GM15510 (cell line): ENCODE data around the gene PIGO.
A peak's percentile ranks its signal among the peaks of the same experiment; 100 is the strongest.

Experiments used
- POLR2A ChIP-seq: IDR thresholded peaks from 3 replicates; pipeline ENCODE4 v1.6.1; 2011; ENCODE audit warnings: borderline replicate concordance; ENCODE audit not compliant: insufficient read length; ENCODE audit errors: extremely low read depth

PIGO gene

DNA sequence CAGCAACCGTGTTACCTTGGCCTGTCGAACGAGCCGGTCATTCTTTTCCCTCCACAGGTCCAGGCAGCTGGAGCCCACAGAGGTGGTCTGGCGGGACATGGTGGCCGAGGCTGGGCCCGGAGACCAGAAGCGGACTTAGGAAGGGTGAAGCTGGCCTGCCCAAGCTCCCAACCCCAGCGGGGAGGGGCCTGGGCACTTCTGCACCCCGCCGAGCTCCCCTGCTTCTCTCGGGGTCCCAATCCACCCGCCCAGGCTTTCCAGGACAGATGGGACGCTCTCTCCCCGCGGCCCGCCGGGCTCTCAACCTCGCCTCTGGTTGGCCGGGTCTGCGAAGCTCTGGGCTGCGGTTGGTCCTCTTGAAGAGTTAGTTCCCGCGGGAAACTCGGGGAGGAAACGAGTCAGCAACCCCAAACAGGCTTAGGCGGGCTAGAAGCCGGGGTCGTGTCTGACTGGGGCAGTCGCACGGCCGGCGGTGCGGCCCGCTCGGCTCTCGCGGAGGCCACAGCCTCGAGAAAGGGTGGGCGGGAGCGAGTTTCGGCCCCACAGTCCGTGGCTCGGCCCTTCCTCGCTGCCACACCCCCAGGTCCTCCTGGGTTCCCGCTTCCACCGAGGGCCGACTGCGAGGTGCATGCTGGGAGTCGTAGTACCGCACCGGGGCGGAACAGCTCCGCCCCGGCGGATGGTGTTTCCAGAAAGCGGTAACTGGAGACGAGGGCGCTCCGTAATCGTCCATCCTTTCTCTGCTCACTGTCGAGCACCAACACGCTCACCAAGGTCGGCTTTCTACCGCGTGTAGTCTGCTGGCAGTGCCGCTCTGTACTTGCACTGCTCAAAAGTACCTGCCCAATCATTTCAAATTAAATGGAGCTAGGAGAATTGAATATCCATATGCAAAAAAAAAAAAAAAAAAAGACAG, 16.7 kb downstream of the PIGO start, which contains the start of gene FANCG:
Gene FANCG, minus strand, starts transcription at position 517 of the 916 bp plus-strand sequence. Its CDS starts 418 bp downstream, at position 99.
- TF ChIP-seq POLR2A: peak; percentile 60

DNA sequence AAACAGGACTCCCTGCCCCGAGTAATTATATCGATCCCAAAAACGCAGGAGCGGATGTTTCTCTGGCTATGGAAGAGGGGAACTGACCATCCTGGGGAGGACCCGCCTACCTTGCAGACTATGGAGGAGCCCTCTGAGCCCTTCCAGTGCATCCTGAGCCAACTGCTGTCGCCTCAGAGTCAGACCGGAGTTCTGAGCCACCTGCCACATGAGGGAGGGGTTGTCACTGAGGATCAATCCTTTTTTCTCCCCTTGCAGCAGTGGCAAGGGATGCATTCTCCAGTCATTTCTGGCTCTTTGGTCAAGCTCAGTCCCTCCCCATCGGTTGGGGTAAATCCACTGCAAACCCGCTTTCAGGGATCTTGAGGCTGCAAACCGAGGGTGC, 17.4 kb downstream of the PIGO start:
- no peak for TF ChIP-seq POLR2A

DNA sequence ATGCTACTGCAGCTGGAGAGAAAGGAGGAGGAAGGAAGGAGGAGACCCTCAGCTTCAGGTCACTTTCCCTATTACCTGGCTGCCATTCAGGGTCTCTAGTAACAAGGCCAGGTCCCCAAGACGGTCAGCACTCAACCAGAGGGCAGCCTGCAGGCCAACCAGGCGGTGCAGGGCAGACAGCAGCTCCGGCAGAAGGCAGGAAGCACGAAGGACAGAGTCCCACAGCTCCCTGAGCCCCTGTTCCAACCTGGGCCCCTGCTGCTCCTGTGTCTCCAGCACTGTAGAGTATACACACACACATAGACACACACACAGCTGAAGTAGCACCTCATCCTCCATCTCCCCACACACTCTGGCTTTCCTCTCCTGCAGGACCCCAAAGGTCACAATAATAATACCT, 18.3 kb downstream of the PIGO start:
- no peak for TF ChIP-seq POLR2A

DNA sequence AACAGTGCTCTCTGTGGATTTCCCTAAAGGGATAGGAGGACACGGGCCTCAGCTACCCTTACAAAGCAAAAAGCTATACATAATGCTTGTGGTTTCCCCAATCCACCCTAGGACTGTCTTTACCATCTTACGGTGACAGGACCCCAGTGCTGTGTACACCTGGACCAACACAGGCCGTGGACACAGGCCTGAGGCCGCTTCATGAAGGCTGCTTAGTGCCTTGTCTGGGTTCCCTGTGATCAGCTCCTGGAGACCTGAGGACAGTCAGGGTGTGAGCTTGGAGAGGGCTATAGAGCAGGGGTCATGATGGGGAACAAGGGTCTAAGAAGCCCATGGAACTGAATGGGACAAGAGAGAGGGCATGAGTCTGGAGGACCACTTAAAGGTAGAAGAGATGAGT, 19.5 kb downstream of the PIGO start:
- TF ChIP-seq POLR2A: no peak

DNA sequence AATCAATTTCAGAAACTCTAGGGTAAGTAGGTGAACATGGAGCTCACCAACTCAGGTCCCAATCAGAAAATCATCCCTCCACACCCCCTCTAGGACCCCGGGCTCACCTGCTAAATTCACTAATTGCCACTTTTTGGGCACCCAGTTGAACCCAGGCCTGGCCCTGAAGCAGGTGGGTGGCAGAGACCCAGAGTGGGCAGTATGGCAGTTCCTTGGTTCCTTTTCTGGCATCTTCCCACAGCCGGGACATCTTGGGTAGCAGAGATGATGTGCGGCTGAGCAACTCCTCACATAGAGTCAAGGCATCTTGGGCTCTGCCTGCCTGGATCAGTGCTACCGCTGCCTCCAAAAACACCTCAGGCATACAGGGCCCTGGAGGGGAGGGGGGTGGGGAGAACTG, 21.0 kb downstream of the PIGO start:
- TF ChIP-seq POLR2A: no peak

DNA sequence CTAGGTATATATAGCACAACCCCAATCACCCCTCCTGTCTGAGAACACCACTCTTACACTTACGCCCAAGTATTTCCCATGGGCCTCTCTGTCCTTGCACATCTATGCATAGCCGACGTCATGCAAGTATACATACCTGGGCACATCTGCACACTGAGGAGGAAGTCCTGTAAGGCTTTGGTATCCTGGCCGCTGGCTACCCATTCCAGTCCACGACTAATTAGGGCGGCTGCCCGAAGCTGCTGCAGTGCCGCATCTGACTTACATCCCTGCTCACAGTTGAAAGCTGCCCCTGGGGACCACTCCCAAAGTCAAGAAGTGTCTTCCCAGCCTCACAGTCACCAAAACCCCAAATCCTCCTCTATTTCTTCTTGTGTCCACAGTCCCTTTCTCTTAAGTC, 21.6 kb downstream of the PIGO start:
- no peak for TF ChIP-seq POLR2A

DNA sequence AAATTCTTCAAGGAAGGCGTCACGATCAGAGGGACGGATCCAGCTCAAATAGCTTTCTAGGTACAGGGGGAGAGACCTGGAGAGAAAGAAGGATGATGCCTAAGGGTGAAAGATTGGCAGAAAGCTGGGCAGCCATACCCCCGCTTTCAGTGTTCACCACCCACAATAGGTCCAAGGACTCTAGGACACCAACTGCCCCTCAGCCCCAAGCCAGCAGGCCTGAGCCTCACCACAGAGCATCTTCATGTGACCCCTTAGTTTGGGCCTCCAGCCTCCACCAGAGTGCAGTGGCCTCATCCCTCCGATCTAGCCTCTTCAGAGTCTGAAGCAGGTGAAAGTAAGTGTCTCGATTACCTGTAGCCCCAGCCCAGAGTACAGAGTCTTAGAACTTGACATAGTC, 22.2 kb downstream of the PIGO start:
- TF ChIP-seq POLR2A: no peak

DNA sequence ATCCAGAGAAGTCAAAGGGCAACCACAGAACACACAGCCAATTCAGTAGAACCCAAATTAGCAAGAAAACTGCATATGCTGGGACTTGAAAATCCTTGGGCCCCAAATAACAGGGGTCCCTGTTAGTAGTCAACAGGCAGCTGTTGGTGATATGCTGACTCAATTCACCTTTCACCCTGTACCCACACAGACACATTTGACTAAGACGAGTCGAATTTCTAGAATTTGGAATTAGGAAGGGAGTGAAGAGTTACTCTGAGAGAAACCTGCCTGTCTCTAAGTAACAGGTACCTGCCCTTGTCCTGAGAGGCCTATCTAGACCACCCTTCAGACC, 23.1 kb downstream of the PIGO start:
- no peak for TF ChIP-seq POLR2A

DNA sequence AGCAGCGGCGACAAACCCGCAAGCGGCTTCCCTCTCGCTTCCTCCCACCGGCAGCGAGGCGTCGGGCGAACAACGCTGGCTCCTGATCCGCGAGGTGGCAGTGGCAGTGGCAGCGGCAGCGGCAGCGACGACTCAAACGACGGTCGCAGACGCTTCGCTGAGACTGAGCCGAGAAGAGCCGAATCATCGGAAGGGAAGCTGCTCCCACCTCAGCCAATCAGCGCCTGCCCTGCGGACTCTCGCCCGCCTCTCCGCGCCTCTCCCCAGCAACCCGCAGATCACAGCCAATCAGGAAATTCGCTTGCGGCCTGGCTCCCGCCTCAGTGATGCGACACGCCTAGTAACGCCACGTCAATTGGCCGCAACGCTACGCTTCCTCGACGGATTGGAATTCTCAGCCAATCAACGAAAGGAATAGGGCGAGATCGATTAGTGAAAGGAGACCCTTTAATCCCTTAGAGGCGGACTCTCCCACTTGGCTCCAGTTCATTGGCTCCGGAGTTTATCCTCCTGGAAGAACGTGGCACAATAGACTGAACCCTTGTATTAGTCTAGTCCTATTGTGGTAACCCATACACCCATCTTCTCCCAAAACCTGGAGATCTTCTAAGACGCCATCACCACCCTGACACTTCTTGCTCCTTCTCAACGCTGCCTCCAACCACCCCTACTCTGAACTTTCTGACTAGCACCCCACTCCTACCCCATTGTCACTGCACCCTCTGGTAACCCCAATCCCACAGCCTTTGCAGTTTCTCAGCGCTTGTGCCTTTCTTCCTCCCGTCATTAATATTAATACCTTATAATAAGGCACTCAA, 23.7 kb downstream of the PIGO start, which contains the start of gene VCP:
Gene VCP, minus strand, starts transcription at position 165 of the 818 bp plus-strand sequence. CDS start 272 bp downstream, outside the sequence.
- TF ChIP-seq POLR2A: peak; percentile 96

DNA sequence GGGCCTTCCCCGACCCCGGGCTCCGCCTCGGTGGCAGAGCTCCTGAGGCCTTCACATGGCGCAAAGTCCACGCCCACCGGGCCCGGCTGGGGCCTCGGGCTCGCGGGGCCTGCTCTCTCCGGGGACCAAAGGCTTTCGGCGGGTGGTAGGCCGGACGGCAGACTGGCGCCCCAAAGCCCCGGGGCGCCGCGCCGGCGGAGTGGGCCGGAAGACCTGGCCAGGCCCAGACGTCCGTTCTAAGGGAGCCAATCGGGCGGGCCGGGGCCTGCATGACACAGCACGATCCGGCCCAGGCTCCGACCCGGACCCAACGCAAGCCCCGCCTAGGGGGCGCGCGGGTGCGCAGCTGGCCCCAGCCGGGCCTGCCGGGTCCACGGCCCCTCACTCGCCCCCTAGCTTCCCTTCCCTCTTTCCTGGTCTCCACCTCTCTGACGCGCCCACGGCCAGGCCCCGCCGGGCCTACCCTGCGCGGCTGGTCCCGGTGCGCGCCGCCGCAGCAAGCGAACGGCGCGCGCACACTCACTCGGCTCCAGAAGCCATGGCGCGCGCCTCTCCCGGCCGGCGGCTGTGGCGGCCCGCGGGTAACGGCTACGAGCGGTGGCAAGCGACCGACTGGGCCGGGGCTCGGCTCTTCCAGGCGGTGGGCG, 24.5 kb downstream of the PIGO start:
- no peak for TF ChIP-seq POLR2A

DNA sequence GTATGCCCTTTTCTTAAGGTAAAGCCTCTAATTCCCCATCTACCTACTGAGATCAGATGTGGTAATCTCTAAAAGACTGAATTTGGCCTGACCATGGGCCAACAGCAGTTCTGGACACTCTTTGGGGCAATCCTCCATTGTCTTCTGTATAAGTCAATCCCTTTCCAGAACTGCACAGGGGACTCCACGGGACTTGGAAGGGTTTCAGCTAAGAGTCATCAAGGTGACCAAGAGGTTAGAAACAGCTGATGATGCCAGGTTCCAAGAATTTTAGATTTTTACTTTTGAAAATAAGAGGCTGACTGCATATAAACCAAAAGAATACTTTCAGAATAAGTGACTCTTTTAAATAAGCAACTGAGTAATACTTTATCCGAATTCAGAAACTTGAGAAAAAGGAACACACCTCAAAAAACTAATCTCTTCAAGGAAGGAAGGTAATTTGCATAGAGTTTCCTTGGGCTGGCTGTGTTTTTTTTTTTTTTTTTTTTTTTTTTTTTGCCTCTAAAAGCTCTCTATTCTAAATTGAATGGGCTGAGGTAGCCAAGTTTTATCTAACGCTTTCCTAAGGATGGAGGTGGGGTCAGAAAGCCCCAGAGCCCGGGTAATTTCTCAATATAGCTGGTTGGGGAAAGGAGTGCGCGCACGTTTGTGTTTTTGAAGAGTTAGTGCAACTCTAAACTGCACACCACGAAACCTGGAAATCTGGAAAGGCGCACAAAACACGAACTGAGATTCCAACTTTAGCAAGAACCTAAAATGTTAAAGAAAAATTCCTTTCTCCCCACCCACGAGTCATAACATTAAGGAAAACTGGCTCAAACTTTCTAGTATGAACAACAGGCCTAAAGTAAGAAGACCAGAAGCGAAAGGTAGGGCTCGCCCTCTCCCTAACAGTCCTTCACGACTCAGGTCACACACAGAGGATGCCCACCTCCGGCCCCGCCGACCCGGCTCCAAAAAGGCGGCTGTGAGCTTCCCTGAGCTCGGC, 25.3 kb downstream of the PIGO start:
- TF ChIP-seq POLR2A: no peak

DNA sequence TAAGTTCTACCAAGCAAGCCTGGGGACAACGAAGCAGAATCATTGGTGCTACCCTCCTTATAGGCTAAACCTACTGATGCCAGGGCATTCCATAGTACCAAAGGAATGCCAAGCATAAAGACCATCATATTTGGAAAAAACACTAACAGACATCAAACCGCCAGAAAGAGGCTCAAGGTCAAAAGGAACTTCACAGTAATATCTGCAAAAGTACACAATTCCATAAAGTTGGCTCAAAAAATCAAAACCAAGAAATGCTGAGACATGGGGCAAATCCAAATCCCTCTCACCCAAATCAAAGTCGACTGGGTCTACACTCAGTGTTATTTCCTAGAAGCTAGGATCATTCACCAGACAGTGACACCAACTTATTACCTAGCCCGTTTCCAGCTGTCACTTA, 27.4 kb downstream of the PIGO start:
- TF ChIP-seq POLR2A: no peak

DNA sequence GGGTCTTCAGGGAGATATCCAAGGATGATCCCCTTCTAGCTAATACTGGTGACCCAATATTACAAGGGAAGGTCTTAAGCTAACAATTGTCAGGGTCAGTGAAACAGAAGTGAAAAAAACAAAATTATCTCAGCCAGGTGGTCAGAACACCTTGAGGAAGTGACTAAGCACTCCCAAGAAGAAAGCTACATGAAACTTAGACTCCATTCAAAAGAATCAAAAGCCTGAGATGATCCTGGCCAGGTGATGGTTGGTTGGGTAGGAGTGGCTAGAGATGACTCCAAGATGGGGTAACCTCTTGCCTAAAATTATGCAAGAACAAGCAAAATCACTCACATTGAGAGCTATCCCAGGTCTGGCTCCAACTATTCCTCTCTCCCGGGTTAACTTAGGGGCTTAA, 29.3 kb downstream of the PIGO start:
- no peak for TF ChIP-seq POLR2A
